Measurements from ENCODE around the gene INAFM2.
A peak's percentile ranks its signal among the peaks of the same experiment; 100 is the strongest.

Gene INAFM2

DNA sequence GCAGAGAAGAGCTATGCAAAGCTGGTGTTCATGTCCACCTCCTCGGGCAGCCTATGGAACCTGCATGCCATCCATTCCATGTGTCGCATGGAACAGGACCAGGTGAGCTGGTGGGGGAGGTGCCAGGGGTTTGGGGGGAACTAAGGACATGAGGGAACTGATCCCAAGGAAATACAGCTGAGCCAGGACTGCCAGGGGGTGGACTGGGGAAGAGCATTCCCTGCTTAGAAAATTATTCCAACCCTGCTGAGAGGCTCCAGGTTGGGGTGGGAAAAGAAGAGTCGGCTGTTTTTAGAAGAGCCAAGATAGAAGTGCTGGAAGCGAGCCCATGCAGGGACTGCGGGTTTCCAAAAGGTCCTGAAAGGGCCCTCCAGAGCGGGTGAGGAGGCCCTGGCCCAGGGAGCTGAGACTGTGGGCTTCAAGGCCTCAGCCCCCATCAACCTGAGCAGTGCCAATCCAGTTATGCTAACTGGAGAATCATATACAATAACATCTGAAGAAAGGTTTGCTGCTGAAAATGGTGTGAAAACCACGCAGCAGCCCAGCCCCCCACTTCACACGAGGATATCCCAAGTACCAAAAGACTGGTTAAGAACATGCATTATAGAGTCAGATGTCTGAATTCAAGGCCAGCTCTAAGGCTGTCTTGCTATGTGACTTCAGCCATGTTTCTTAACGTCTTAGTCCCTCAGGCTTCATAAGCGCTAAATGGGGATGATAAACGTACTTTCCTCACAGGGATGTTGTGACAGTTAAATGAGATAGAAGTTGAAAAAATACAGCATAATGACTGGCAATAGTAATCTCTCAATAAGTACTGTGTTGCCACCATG, 42.3 kb downstream of the INAFM2 start:
- DNase-seq, result no peak

GRCh38 chr15:40366457-40367370, 43.2 kb downstream of the INAFM2 start:
- DNase-seq, result no peak

DNA sequence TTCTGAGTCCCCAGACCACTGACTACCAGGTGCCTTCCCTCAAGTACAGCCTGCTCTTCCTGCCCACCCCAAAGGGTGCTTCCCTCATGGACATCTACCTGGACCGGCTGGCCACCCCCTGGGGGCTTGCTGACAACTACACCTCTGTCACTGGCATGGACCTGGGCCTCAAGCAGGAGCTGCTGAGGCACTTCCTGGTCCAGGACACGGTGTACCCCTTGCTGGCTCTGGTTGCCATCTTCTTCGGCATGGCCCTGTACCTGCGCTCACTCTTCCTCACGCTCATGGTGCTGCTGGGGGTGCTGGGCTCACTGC, 43.8 kb downstream of the INAFM2 start:
- DNase-seq, result no peak

DNA sequence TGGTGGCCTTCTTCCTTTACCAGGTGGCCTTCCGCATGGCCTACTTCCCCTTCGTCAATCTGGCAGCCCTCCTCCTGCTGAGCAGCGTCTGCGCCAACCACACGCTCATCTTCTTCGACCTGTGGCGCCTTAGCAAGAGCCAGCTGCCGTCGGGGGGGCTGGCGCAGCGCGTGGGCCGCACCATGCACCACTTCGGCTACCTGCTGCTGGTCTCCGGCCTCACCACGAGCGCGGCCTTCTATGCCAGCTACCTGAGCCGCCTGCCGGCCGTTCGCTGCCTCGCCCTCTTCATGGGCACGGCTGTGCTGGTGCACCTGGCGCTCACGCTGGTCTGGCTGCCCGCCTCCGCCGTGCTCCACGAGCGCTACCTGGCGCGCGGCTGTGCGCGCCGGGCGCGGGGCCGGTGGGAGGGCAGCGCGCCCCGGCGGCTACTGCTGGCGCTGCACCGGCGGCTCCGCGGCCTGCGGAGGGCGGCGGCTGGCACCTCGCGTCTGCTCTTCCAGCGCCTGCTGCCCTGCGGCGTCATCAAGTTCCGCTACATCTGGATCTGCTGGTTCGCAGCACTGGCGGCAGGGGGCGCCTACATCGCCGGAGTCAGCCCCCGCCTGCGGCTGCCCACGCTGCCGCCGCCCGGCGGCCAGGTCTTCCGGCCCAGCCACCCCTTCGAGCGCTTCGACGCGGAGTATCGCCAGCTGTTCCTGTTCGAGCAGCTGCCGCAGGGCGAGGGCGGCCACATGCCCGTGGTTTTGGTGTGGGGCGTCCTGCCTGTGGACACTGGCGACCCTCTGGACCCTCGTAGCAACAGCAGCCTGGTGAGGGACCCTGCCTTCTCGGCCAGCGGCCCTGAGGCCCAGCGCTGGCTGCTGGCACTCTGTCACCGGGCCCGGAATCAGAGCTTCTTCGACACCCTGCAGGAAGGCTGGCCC, 44.5 kb downstream of the INAFM2 start:
- peak; percentile 80 for DNase-seq

GRCh38 chr15:40368719-40369473, 45.4 kb downstream of the INAFM2 start:
- no peak for DNase-seq

GRCh38 chr15:40369474-40369869, 46.0 kb downstream of the INAFM2 start:
- DNase-seq, result no peak

- DNase-seq, result no peak
Measured at GRCh38 chr15:40369971-40370370, 46.5 kb downstream of the INAFM2 start.

DNA sequence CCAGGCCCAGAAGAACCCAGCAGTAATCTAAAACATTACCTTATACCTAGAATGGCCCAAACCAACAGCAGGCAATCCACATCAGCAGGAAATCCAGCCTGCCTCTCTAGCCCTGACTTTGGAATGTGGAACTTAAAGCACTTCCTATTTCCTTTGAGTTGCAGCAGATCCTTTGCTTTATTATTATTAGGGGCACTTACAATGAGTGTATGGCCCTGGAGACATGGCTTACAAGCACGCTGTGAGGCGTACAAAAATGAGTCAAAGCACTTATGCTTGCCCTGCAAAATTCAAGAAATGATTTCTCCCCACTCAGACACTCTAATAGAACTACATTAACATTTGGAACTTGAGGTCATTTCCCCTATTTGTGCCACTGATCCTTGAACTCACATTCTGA, 49.5 kb downstream of the INAFM2 start:
- no peak for DNase-seq

Measured in NCI-H1930 (cell line).